GM19324 (cell line): ENCODE measurements around the gene CSTF1.

Experiments
- ATAC-seq: cut with Tn5 transposase; IDR thresholded peaks from one replicate; pipeline ENCODE4 v1.9.1; 2021; ENCODE audit warnings: mild to moderate bottlenecking, moderate library complexity; ENCODE audit not compliant: unreplicated experiment, low FRiP score

The CSTF1 gene

GRCh38 chr20:56426026-56426425 is 33.6 kb downstream of the CSTF1 start:
- no peak for ATAC-seq

GRCh38 chr20:56426926-56427325 is 34.5 kb downstream of the CSTF1 start:
- no peak for ATAC-seq

- no peak for ATAC-seq
These were observed 35.4 kb downstream of the CSTF1 start for GRCh38 chr20:56427797-56428196.

GRCh38 chr20:56428410-56428809 is 36.0 kb downstream of the CSTF1 start:
- ATAC-seq, result no peak

- ATAC-seq, result no peak
These were observed 36.4 kb downstream of the CSTF1 start for GRCh38 chr20:56428881-56429280.

GRCh38 chr20:56429502-56429901 is 37.1 kb downstream of the CSTF1 start:
- ATAC-seq, result no peak

- no peak for ATAC-seq
These were observed 37.5 kb downstream of the CSTF1 start for GRCh38 chr20:56429941-56430340.

- no peak for ATAC-seq
These were observed 38.0 kb downstream of the CSTF1 start for GRCh38 chr20:56430461-56430860.

GRCh38 chr20:56430957-56431356 is 38.5 kb downstream of the CSTF1 start:
- ATAC-seq, result no peak

- no peak for ATAC-seq
These were observed 39.0 kb downstream of the CSTF1 start for GRCh38 chr20:56431471-56431870.

- ATAC-seq, result no peak
These were observed 40.9 kb downstream of the CSTF1 start for GRCh38 chr20:56433221-56433879.

GRCh38 chr20:56433880-56434255 is 41.4 kb downstream of the CSTF1 start:
- no peak for ATAC-seq

GRCh38 chr20:56437196-56437960 is 44.9 kb downstream of the CSTF1 start:
- no peak for ATAC-seq

- no peak for ATAC-seq
These were observed 45.8 kb downstream of the CSTF1 start for GRCh38 chr20:56438284-56438683.

- ATAC-seq, result no peak
These were observed 47.4 kb downstream of the CSTF1 start for GRCh38 chr20:56439771-56440291.

- no peak for ATAC-seq
These were observed 48.0 kb downstream of the CSTF1 start for GRCh38 chr20:56440346-56441007.

- no peak for ATAC-seq
These were observed 50.2 kb downstream of the CSTF1 start for GRCh38 chr20:56442389-56443365.

- no peak for ATAC-seq
These were observed 51.5 kb downstream of the CSTF1 start for GRCh38 chr20:56443654-56444540.

- no peak for ATAC-seq
These were observed 52.7 kb downstream of the CSTF1 start for GRCh38 chr20:56445130-56445529.
